ENCODE measurements around the gene CACNA1C.

CACNA1C gene

DNA sequence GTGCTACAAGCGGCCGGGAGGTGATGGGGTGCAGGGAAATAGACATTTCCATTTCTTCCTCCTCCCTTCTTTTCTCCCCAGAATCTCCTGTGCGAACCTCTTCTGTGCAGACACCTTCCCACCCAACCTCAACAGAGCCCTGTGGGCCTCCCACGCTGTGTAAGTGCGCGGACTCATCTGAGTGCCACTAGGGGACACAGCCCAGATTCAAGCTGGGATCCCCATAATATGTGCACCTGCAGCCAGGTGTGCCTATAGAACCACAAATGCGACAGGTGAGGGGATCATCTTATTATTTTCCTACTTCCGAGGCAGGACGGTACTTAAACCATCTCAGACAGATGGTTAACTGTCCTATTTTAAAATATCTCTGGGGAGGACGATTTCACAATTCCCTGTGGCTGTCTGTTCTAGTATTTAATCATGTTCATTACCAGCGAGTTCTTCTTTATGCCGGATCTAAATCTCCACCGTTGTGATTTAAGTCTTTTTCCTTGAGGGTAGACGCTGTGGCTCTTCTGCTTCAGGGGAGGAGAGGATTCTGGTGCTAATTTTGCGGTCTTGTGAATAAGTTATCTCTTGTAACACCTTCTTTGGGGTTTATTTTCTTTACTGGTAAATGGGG lies 17.2 kb upstream of the CACNA1C start:
- no peak for DNase-seq (ENCODE audit: low read depth in 2 of 2)

DNA sequence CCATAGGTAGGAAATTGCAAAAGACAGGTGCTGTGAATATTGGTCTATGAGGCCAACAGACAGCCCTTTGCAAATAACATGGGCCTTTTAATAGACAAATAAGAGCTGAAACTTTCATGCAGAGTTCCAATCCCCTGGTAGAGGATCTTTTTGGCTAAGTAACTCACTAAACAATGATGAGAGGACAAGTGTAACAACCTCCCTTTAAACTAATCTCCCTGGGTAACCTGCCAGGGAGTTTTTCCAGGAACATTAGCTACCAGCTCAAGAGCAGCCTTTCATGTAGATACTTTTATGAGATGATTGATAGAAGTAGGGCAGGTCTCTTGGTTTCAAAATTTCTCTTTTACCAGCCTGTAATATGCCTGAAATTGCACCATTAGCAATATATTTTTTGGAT lies 13.8 kb upstream of the CACNA1C start:
- DNase-seq (ENCODE audit: low read depth in 2 of 2), result no peak

DNA sequence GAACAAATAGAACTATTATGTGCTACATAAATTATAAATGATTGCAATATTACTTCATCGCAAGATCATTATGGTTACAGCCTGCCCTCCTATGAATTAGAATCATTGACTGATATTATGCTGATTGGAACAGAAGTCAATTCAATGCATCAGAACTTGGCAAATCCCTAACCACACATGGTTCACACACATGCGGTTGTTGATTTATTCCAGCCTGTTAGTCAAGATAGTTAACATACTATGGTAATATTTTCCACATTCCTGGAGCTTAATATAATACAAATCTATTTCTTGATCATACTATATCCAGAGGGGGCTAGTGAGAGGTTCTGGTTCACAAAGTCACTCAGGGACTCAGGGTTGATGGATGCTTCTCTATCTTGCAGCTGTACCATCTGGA lies 9.7 kb upstream of the CACNA1C start:
- DNase-seq (ENCODE audit: low read depth in 2 of 2), result no peak

DNA sequence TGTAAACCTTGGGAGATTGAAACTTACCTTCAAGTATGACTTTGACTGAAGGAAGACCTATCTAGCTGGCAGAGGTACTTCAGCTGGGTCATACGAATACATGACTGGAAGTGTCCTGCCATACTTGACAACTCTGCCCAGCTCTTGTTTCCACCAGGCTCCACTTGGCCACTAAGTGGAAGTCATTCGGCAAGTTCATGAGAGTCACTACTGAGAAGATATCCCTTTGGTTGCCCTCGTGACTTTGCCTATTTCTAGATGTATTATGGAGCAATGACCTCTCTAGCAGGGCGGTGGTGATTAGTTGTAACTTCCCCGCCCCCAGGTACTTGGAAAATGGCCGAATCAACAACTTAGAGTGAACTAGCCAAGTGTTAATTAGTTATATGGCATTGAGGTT lies 8.6 kb upstream of the CACNA1C start:
- DNase-seq (ENCODE audit: low read depth in 2 of 2), result no peak

DNA sequence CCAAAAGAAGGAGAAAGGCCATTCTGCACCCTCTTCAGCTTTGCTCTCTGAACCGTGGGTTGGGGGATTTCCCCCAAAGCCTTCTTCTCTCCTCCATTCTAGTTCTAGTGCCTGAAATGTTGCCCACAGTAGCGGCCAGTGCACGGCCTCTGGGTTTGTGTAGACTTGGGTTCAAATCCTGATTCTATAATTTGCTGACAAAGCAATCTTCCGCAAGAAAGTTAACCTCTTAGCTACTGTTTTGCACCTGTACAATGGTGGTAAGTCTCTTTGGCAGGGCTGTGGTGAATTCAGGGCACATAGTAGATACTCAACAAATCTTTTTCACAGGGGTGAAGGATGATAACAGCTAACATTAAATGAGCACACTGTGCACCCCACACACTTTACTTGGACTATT lies 5.8 kb upstream of the CACNA1C start:
- DNase-seq (ENCODE audit: low read depth in 2 of 2), result no peak

DNA sequence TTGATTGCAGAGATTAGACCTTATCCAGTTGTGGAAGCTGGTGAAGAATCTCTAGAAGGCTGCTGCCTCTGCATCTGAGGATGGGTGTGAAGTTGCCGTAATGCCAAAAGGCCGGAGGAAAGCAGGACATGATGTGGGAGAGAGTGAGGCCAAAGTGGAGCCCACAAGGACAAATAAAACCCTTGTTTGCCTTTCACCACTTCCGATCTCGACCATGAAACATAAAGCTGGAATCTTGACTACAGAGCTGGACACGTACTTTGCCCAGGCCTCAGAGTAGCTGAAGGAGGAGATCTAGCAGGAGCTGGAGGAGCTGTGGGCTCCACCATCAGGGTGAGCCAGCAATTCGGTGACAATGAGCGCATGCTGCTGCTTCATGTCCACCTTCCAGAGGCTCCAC lies 5.0 kb upstream of the CACNA1C start:
- no peak for DNase-seq (ENCODE audit: low read depth in 2 of 2)

DNA sequence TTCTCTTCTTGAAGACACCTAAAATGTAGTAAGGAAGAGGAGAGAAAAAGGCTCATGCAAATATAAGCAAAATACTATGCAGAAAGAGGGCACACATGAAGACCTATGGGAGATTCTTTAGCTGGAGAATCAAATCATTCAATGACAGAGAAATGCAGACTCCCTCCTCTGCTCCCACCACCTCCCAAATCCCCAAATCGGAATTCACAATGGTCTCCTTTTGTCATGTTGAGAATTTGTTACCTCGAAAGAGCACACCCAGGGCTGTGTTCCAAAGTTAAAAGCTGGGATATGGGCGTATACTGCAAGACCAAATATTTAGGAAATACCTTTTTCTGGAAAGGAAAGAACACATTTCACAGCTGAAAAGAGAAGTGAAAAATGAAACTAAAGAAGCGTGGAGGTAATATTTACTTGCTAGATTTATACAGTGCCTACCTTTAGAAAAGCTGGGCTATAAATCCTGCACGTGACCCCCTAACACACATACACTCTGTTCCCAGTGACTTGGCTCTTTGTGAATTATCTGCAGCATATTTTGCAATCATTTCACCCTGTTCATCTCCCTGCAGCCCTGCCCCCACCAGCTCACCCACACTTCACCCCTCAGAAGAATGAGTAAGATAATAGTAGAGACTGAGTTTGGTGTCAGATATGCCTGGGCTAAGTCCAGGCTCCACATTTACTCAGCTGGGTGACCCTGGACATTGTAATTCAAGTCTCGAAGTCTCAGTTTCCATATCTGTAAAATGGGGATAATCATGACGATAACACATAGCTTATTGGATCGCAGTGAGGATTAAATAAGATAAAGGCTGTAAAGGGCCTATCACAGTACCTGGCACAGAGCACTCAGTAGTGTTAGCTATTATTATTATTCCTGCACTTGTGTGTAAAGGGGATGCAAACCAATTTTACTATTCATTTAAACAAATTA lies 2.9 kb upstream of the CACNA1C start:
- DNase-seq (ENCODE audit: low read depth in 2 of 2), result no peak

DNA sequence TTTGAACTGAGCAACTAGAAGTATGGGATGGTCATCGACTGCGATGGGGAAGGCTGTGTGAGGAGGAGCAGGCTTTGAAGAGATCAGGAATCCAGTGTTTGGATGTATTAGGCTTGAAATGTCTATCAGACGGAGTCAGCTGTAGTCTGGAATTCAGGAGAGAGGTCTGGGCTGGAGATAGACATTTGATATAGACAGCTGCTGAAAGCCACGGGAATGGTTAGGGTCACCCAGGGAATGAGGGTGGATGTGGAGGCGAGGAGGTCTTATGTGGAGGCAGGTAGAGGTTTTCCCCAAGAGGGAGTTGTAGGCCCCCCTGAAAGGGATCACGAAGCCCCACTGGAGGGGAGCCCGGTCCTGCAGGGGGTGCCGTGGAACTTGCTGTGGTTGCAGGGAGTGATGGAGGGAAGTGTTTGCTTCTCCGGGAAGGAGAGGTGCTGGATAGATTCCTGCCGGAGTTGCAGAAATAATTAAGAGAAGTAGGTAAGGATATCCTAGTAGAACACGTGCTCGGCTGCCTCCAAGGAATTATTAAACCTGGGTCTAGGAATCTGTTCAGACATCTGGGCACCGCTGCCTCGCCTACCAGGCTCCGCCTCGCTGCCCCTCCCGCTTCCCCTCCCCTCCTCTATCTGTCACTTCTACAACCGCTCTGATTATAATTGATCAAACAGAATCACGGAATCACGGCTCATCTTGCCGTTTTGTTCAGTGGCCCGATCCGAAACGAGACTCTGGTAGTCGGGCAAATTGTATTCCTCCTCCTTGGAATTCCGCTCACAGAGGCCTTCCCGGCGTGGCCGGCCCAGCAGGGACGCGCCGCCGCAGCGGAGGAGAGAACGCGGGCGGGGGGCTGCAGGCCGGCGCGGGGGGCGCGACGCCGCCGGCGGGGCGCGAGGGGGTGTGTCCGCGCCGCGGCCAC lies 826 bp upstream of the CACNA1C start:
- no peak for DNase-seq (ENCODE audit: low read depth in 2 of 2)

DNA sequence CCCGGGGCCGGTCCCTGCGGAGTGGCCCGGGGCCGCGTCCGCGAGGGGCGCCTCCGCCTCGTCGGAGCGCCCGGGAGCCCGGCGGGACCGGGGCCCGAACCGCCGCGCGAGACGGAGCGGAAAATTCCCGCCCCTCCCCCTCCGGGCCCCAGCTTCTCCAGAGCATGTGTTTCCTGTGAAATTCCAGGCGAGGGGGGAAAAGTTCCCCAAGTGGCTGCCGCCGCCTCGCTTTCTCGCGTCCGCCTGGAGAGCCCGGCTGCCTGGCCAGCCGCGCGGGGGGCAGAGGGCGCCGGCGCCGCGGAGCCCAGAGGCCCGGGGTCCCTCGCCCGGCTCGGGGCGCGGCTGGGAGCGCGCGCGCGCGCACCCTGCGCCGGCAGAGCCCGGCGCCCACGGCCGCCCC lies 904 bp downstream of the CACNA1C start:
- DNase-seq (ENCODE audit: low read depth in 2 of 2), result no peak

DNA sequence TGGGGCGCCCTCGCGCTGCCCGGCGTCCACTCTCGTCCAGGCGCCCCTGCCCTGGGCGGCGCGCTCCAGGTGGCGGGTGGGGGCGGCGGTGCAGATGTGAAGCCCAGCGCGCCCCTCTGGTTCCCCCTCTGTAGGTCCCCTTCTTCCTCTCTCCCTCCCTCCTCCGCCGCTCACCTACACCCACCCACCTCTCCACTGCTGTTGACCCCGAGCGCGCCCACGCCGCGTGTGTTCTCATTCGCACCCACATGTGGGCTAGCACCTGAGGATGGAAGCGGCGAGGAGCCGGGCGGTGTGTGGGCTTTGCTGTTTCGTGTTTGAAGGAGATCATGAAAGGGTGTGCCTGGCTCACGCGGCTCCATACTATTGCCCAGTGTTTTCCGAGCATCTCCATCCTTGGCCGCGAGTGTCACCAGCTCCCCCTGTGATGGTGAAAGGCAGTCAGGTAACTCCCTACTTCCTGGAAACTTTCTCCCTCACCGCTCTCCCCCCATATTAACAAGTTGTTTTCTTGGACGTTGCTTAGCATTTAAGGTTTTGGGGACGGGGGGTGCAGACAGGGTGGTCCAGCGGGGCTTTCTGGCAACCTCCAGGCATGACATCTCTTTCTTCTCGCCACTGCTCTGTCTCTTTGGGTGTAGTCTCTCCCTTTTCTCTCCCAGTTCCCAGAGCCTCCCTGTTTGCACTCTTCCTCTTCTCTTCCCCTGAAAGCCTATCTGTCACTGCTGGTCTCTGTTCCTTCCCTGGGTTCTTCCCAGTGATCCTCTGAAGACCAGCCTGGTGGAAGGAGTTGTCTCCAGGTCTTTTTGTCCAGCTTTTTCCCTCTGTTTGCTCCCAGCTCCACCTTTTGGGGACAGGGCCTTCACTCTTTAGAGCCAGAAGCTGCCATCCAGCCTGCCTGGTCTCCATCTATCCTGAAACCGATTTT lies 1.6 kb downstream of the CACNA1C start:
- DNase-seq (ENCODE audit: low read depth in 2 of 2), result no peak

DNA sequence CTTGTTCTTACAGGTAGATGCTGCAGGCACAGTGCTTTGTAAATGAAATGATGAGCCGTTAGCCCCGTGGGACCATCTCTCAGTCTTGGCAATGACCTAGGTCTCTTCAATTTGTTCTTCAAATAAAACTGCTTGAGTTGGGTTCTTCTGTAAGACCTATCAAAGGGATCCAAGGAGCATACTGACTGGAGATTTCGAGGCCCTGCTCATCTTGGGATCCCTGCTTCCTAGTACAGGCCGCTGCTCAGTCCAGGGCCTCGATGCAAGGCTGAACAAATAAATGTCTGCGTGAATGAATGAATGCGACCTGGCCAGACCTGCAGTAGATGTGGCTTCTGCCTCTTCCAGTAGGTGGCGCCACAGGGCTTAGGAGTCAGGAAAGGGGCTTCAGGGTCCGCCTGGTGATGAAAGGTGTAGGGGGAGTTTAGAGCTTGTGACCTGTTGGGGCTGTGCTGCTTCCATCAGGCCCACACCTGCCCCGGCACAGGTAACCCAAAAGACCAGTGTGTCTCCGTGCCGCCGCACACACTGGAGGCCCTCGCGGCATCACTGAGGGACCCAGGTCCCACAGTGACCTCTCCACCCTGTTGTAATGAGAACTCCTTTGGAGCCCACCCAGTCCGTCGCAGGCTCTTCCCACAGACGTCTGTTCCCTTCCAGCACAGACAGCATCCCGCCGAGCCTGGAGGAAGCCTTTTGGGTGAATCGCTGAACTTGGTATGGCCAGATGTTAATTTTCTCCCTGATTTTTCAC lies 4.4 kb downstream of the CACNA1C start:
- DNase-seq (ENCODE audit: low read depth in 2 of 2), result no peak

DNA sequence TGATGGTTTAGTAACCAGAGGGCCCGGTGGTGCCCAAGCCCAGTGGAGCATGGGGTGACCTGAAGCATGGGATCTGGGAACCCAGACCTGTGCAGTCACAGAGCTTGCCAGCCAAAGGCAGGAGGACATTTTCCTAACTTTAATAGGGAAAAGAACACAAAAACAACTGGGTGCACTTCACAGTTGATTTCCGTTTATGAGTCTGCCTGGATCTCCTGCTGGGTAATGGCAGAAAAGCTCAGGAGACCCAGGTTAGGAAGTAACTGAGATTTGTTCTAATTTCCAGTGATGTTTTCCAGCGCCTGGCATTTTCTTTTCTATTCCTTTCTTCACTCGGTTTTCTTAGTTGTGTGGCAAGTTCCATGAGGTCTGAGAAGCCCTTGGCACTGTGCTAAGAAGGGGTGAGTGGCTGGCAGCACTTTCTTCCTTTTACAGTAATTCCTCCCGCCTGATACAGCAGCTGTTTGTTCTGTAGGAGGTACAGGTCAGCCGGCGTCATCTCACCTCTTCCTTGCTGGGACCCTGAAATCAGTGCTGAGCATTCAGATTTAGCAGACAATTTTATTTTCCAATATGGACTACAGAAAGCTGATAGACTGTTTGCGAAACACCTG lies 5.1 kb downstream of the CACNA1C start:
- no peak for DNase-seq (ENCODE audit: low read depth in 2 of 2)

DNA sequence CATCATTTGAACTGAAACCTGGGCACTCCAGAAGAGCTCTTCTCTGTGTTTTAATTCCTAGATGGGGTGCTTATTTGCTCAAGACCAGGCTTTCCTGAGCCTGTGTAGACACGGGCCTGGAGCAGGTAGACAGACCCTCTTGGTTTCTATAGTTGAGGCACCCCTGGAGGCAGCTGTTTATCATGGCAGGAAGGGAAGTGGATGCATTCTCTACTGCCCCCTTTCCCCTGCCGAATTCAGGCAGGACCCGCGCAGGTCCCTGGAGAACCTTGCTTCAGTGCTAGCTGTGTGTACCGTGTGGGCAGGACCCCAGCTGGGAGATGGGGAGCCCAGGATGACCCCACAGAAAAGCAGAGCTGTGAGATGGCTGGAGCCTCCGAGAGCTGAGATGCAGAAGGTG lies 6.0 kb downstream of the CACNA1C start:
- DNase-seq (ENCODE audit: low read depth in 2 of 2), result no peak

DNA sequence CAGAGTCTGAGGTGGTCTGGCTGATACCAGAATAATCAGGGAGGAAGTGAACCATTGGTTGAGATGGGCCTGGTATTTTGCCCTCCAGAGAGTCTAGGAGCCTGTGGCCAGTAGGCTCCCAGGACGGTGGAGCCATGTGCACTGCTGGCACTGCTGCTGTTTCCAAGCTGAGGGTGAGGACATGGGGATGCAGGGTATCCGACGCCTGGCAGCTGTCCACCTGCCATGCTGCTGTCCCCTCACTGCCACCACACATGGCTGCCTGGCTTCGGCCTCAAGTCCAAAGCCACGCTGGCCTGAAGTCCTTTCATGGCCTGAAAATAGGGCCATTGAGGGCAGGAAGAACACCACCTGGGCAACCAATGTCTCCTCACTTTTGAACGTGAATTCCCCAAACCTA lies 8.6 kb downstream of the CACNA1C start:
- DNase-seq (ENCODE audit: low read depth in 2 of 2), result no peak

DNA sequence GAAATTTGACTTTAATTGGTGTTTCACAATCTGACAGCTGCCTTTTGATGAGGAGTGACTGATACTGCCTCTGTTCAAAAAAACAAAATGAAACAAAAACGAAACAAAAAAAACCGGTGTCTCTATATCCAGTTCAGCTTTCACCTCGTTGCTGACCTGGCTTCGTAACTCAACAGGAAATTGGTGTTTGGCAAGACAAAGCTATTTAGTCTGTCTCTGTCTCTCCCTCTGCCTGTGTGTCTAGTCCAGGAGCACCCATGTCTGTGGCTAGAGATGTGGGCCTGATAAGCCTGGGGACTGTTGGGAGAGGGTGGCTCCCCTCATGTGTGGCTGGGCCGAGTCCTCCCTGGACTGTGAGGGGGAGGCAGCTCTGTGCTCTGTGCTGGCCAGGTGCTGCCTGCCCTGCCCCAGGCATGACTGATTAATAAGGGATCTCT lies 11.3 kb downstream of the CACNA1C start:
- DNase-seq (ENCODE audit: low read depth in 2 of 2), result no peak

DNA sequence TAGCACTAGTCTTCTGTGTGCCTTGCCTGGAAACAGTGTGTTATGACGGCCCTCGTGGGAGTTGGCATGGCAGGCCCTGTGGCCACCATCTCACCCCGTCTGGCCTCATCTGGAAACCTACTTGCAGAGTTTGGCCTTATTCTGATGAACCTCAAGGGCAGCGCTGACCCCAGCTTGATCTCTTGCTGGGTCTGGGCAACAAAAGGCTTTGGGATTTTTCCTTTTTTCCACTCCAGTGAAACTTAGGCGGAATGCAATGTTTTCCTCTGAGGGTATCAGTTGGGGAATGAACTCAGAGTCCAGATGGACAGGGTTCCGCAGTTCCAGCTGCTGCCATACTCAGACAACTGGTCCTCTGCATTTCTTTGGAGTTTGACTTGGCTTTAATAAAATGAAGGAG lies 15.9 kb downstream of the CACNA1C start:
- no peak for DNase-seq (ENCODE audit: low read depth in 2 of 2)

DNA sequence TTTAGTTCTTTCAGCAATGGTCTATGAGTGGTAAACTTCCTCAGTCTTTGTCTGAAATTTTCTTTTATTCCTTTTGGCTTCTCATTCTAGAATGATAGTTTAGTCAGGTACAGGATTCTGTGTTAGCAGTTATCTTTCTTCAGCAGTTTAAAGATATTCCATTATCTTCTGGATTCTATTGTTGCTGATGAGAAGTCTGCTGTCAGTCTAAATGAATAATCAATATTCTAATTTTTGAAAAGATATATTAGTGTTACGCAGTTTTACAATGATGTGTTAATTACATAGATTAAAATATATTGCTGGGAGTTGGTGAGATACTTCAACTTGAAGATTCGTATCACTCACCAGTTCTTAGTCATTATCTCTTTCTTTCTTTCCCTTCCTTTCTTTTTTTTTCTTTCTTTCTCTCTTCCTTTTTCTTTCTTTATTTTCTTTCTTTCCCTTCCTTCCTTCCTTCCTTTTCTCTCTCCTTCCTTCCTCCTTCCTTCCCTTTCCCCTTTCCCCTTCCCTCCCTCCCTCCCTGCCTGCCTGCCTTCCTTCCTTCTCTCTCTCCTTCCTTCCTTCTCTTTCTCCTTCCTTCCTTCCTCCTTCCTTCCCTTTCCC lies 17.8 kb downstream of the CACNA1C start:
- no peak for DNase-seq (ENCODE audit: low read depth in 2 of 2)

DNA sequence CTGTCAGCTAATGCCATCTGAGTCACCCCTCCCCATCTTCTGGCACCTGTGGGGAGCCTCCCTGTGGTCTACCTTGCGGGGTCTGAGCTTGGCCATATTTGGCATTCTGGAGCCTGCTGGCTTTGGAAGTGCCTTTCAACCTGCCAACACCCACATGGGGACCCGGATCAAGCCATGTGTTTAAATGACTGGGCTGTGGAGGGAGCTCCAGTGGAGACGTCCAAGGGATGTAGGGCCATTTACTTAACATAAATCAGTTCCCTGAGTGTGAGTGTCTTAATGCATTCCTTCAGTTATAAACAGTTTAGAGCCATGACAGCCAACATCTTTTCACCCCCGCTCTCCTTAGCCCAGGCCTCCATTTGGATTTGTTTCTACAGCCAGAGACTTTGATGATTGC lies 22.0 kb downstream of the CACNA1C start:
- DNase-seq (ENCODE audit: low read depth in 2 of 2), result no peak

DNA sequence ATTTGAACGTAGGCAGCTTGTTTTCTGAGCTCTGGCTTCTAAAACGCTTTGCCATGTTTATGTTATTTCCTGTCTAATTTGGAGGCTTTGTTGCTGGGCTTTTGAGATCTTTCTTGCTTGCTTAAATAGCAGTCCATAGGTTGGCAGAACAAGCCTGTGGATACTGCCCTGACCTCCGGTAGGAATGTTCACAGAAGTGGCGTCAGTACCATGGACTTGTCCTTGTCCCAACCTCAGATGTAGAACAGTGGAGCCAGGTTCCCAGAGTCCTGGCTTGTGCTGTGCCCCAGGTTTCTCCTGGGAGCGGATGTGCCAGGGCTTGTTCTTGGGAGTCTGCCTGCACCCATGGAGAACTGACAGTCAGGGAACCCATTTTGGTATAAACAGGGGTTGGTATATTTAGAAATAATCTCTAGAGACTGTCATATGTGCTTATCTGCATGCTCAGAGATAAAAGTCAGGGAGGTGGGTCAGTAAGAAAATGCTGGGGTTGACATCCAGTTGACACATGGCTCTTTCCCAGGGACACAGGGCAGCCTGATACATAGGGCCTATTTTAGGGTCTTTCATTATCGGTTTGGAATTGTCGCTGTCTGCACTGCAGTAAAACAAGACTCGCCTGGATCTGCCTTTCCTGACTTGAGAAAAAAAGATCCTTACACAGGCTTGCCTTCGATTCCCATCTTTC lies 22.9 kb downstream of the CACNA1C start:
- no peak for DNase-seq (ENCODE audit: low read depth in 2 of 2)
